ENCODE data around the gene C1orf105. TPM values are rescaled to one million over a fixed set of nuclear protein-coding genes. Genes with fewer than 3 reads are reported as not detected.

Gene C1orf105
- total and polyA plus RNA-seq, 2 of the 13 experiments (the other 11 are each of a cell fraction or from before 2014, with no cell fraction given) = 0.15 to 0.45 TPM

GRCh38 chr1:172499636-172500141 lies 79.2 kb downstream of the C1orf105 start (continued):
- TF ChIP-seq RAD21 (CRISPR knock-in tag; IDR thresholded peaks at IDR 0.05) (peak; percentile 19; the same call in 1 of the 2 replicates), ATAD3A (CRISPR knock-in tag; IDR thresholded peaks at IDR 0.05) (no peak), ZMAT3 (CRISPR knock-in tag; conservative IDR thresholded peaks at IDR 0.05) (no peak), ZBTB26 (CRISPR knock-in tag; IDR thresholded peaks at IDR 0.05; ENCODE audit: borderline replicate concordance) (peak; percentile 57; the same call in 1 of the 2 replicates), ZNF570 (CRISPR knock-in tag; IDR thresholded peaks at IDR 0.05; ENCODE audit: borderline replicate concordance) (no peak), ERF (CRISPR knock-in tag; IDR thresholded peaks at IDR 0.05) (0 out of 2 replicates have a peak, but pooled peaks have one; percentile 27), HNF4G (IDR thresholded peaks at IDR 0.05; ENCODE audit: borderline replicate concordance, low read depth, low read length) (peak; percentile 67; the same call in 1 of the 2 replicates), HNF4G (CRISPR knock-in tag; IDR thresholded peaks at IDR 0.05; ENCODE audit: borderline replicate concordance, low read depth) (no peak), UBTF (CRISPR knock-in tag; IDR thresholded peaks at IDR 0.05) (peak; percentile 27; the same call in 1 of the 2 replicates), SALL1 (CRISPR knock-in tag; IDR thresholded peaks at IDR 0.05) (peak; percentile 62), BHLHE40 (IDR thresholded peaks at IDR 0.05; ENCODE audit: low read length) (peak; percentile 79), PAF1 (CRISPR knock-in tag; IDR thresholded peaks at IDR 0.05) (no peak), ZNF678 (CRISPR knock-in tag; IDR thresholded peaks at IDR 0.05) (no peak), NCOA2 (CRISPR knock-in tag; IDR thresholded peaks at IDR 0.05) (no peak), ZNF576 (CRISPR knock-in tag; IDR thresholded peaks at IDR 0.05) (no peak), ZBTB21 (CRISPR knock-in tag; IDR thresholded peaks at IDR 0.05) (no peak), MXD4 (CRISPR knock-in tag; IDR thresholded peaks at IDR 0.05) (0 out of 2 replicates have a peak, but pooled peaks have one; percentile 34), IRX3 (CRISPR knock-in tag; IDR thresholded peaks at IDR 0.05; ENCODE audit: borderline replicate concordance, low read depth) (no peak), U2AF1 (optimal IDR thresholded peaks at IDR 0.05; ENCODE audit: low read depth, low read length) (no peak), ZNF512 (CRISPR knock-in tag; IDR thresholded peaks at IDR 0.05) (no peak), ZNF782 (CRISPR knock-in tag; IDR thresholded peaks at IDR 0.05; ENCODE audit: borderline replicate concordance) (no peak), PITX1 (CRISPR knock-in tag; IDR thresholded peaks at IDR 0.05) (0 out of 2 replicates have a peak, but pooled peaks have one; percentile 32), LCORL (IDR thresholded peaks at IDR 0.05) (no peak), LCORL (CRISPR knock-in tag; IDR thresholded peaks at IDR 0.05) (peak; percentile 37; the same call in 1 of the 2 replicates)

All from HepG2 (cell line).